A549 (cell line): ENCODE measurements around the gene SPTA1. TPM values are rescaled to one million over a fixed set of nuclear protein-coding genes. Genes with fewer than 3 reads are reported as not detected.

Source experiments
- ATAC-seq, 2 experiments: fragments of 200-7000 bp in 1 of 2; fragments of >200 bp in 1 of 2; cut with Nextera tagmentation in 1 of 2; cut with Tn5 transposase in 1 of 2; 3 replicates each; pipeline versions ENCODE4 v1.8.0 to v1.9.1; 2018 to 2020; ENCODE audit warnings: mild to moderate bottlenecking in 1 of 2, moderate library complexity in 1 of 2
- CTCF ChIA-PET: fragments of 300-600 bp; sonication (Branson Sonifier 250); formaldehyde crosslinking; extraction: SDS; loops from one replicate; lab custom pipeline; 2021; ENCODE audit warnings: antibody characterized with exemption, inconsistent platforms; lab: Yijun Ruan, JAX
- POLR2A ChIA-PET: fragments of 350-600 bp; formaldehyde crosslinking; extraction: SDS; loops from one replicate; lab custom pipeline; 2021; ENCODE audit warnings: antibody characterized with exemption, inconsistent platforms; lab: Yijun Ruan, JAX
- DNase-seq, 2 experiments: peaks; one replicate each; pipeline versions ENCODE4 v3.0.0 to v3.0.0-alpha.2; 2011 to 2016; ENCODE audit warnings: low read depth in 1 of 2, low spot score in 1 of 2
- FAIRE-seq: peaks from 2 replicates; lab custom pipeline; 2011; peaks lifted over from hg19 to GRCh38; lab: Jason Lieb, UNC
- H3K27ac ChIP-seq, 2 experiments: fragments of >200 bp; sonication (Bioruptor Twin); formaldehyde crosslinking; 3 replicates each; pipeline ENCODE4 v1.5.1; 2016 to 2017
- H3K4me1 ChIP-seq: fragments of >200 bp; sonication (Bioruptor Twin); formaldehyde crosslinking; 3 replicates; pipeline ENCODE4 v1.6.1; 2016
- H3K4me2 ChIP-seq: fragments of >200 bp; sonication (Bioruptor Twin); formaldehyde crosslinking; 3 replicates; pipeline ENCODE4 v1.6.1; 2016
- H3K4me3 ChIP-seq: fragments of >200 bp; sonication (Bioruptor Twin); formaldehyde crosslinking; 3 replicates; pipeline ENCODE4 v1.5.1; 2016
- H3K9me3 ChIP-seq: fragments of >200 bp; sonication (Bioruptor Twin); formaldehyde crosslinking; 3 replicates; pipeline ENCODE4 v1.6.1; 2016
- ATOH8 ChIP-seq: fragments of 250-450 bp; sonication (Bioruptor Pico); IDR thresholded peaks from 2 replicates; pipeline ENCODE4 v1.5.0; 2020; ENCODE audit warnings: low read depth, mild to moderate bottlenecking, moderate library complexity
- BHLHE40 ChIP-seq: IDR thresholded peaks from 2 replicates; pipeline ENCODE4 v1.6.1; 2012; ENCODE audit warnings: low read depth, low read length, inconsistent platforms
- CBX2 ChIP-seq: fragments of 200-600 bp; sonication (generic); IDR thresholded peaks from 2 replicates; pipeline ENCODE4 v1.6.1; 2016; ENCODE audit warnings: low read depth, mild to moderate bottlenecking, borderline replicate concordance
- CBX8 ChIP-seq: fragments of 200-600 bp; sonication (generic); IDR thresholded peaks from 2 replicates; pipeline ENCODE4 v1.6.1; 2016
- CHD2 ChIP-seq: fragments of 150-350 bp; IDR thresholded peaks from 2 replicates; pipeline ENCODE4 v1.6.1; 2014; ENCODE audit warnings: low read length; ENCODE audit not compliant: partially characterized antibody
- CHD4 ChIP-seq: fragments of 200-600 bp; sonication (generic); IDR thresholded peaks from 2 replicates; pipeline ENCODE4 v1.6.1; 2016; ENCODE audit warnings: antibody characterized with exemption, mild to moderate bottlenecking, borderline replicate concordance
- FOSL2 ChIP-seq, 2 experiments: fragments of 450-650 bp in 1 of 2; fragments of >200 bp in 1 of 2; sonication (Bioruptor Twin) in 1 of 2; formaldehyde crosslinking; IDR thresholded peaks; 2 replicates each; pipeline versions ENCODE4 v1.5.0 to v1.6.1; 2016 to 2020; ENCODE audit warnings: mild to moderate bottlenecking in 1 of 2, moderate library complexity in 1 of 2
- GATA3 ChIP-seq: IDR thresholded peaks from 2 replicates; pipeline ENCODE4 v1.6.1; 2012; ENCODE audit warnings: borderline replicate concordance
- HES2 ChIP-seq: fragments of >200 bp; sonication (Bioruptor Twin); formaldehyde crosslinking; IDR thresholded peaks from 2 replicates; pipeline ENCODE4 v1.6.1; 2016
- HEYL ChIP-seq: fragments of 250-450 bp; sonication (Bioruptor Pico); IDR thresholded peaks from 2 replicates; pipeline ENCODE4 v1.8.0; 2021; ENCODE audit warnings: mild to moderate bottlenecking, moderate library complexity
- HOXA7 ChIP-seq: fragments of 250-450 bp; sonication (Bioruptor Pico); IDR thresholded peaks from 2 replicates; pipeline ENCODE4 v1.5.0; 2020; ENCODE audit warnings: mild to moderate bottlenecking, moderate library complexity
- HOXB13 ChIP-seq: fragments of 250-450 bp; sonication (Bioruptor Pico); IDR thresholded peaks from 2 replicates; pipeline ENCODE4 v1.5.0; 2020; ENCODE audit warnings: low read depth, mild to moderate bottlenecking, moderate library complexity
- HOXB5 ChIP-seq: fragments of 250-450 bp; sonication (Bioruptor Pico); IDR thresholded peaks from 2 replicates; pipeline ENCODE4 v1.5.0; 2020; ENCODE audit warnings: mild to moderate bottlenecking, moderate library complexity
- KDM5A ChIP-seq: fragments of 200-600 bp; sonication (generic); IDR thresholded peaks from 2 replicates; pipeline ENCODE4 v1.6.1; 2016; ENCODE audit warnings: antibody characterized with exemption, mild to moderate bottlenecking
- MAFK ChIP-seq: fragments of 450-650 bp; IDR thresholded peaks from 2 replicates; pipeline ENCODE4 v1.6.1; 2014; ENCODE audit not compliant: partially characterized antibody
- NFE2L2 ChIP-seq: fragments of 150-350 bp; conservative IDR thresholded peaks from 2 replicates; pipeline ENCODE4 v1.6.1; 2014; ENCODE audit warnings: low read length
- POLR2A ChIP-seq: IDR thresholded peaks from 2 replicates; pipeline ENCODE4 v1.6.1; 2012; ENCODE audit warnings: mild to moderate bottlenecking, low read length
- SMC3 ChIP-seq: fragments of >200 bp; sonication (Bioruptor Twin); formaldehyde crosslinking; IDR thresholded peaks from 3 replicates; pipeline ENCODE4 v1.6.1; 2018; ENCODE audit warnings: inconsistent platforms
- TFCP2L1 ChIP-seq: fragments of 250-450 bp; sonication (Bioruptor Pico); IDR thresholded peaks from 2 replicates; pipeline ENCODE4 v1.5.0; 2021; ENCODE audit warnings: mild to moderate bottlenecking
- ZSCAN20 ChIP-seq: fragments of 250-450 bp; sonication (Bioruptor Pico); IDR thresholded peaks from 2 replicates; pipeline ENCODE4 v1.8.0; 2022; ENCODE audit warnings: mild to moderate bottlenecking, moderate library complexity
- WGBS: methylation state at CpG from one replicate; pipeline ENCODE4 v1.1.6; 2017; ENCODE audit errors: missing lambda C conversion rate; 5-methylcytosine and 5-hydroxymethylcytosine counted together
- polyA plus RNA-seq, 4 experiments: library from polyadenylated mRNA; depleted of rRNA in 3 of 4; stranded (reverse); fragments of >200 nt; fragmentation: RNase III in 1 of 4; extraction: RNeasy Plus Mini Kit Qiagen cat#74134 plus additional on column Dnase treatment in 1 of 4; gene quantifications; 2 replicates in 3 of 4; 3 replicates in 1 of 4; pipeline ENCODE4 v1.2.3, GENCODE V29; 2011 to 2017
- TF ChIP-seq, protein P1 (sequence below): fragments of 250-450 bp; sonication (Bioruptor Pico); IDR thresholded peaks from 2 replicates; pipeline ENCODE4 v1.5.0; 2021; ENCODE audit warnings: mild to moderate bottlenecking, moderate library complexity, borderline replicate concordance

The SPTA1 gene
- polyA plus RNA-seq, 2 of the 4 experiments (the other 2 are of a cell fraction), result 0.10 TPM; not detected in 1

DNA sequence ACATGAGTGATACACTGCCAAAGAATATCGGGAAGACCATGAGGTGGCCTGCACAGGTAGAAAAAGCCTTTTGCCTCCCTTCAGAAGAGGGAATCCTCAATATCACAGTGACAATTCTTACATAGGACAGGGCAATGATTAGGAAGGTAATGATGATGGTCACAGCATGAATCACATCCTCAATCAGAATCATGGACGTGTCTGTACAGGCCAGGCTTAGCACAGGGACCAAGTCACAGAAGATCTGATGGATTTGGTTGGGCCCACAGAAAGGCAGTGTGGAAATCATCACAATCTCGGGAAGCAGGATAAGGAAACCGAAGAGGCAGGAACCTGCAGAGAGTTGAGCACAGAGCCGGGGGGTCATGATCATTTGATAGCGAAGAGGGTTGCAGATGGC, 30.8 kb upstream of the SPTA1 start:
- FAIRE-seq (no peak), ATAC-seq (no peak), DNase-seq (no peak)
- Histone ChIP-seq H3K27ac (no peak overlapping the region), H3K9me3 (no peaks in the 10 kb centered on the region), H3K4me3 (no peak overlapping the region), H3K4me1 (no peaks in the 10 kb centered on the region), H3K4me2 (no peak overlapping the region)
- 5% methylated on average over 6 of the region's 6 CpGs for WGBS
- ChIA-PET CTCF (no interaction called here), POLR2A (no interaction called here)
- no peak for TF ChIP-seq HEYL (CRISPR knock-in tag)
- TF ChIP-seq TFCP2L1 (CRISPR knock-in tag), result no peak
- TF ChIP-seq BHLHE40, result no peak
- TF ChIP-seq, protein P1, sequence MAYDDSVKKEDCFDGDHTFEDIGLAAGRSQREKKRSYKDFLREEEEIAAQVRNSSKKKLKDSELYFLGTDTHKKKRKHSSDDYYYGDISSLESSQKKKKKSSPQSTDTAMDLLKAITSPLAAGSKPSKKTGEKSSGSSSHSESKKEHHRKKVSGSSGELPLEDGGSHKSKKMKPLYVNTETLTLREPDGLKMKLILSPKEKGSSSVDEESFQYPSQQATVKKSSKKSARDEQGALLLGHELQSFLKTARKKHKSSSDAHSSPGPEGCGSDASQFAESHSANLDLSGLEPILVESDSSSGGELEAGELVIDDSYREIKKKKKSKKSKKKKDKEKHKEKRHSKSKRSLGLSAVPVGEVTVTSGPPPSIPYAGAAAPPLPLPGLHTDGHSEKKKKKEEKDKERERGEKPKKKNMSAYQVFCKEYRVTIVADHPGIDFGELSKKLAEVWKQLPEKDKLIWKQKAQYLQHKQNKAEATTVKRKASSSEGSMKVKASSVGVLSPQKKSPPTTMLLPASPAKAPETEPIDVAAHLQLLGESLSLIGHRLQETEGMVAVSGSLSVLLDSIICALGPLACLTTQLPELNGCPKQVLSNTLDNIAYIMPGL (CRISPR knock-in tag), result no peak
- TF ChIP-seq HES2, result no peak
- no peak for TF ChIP-seq GATA3
- no peak for TF ChIP-seq POLR2A
- TF ChIP-seq HOXB5, result no peak

DNA sequence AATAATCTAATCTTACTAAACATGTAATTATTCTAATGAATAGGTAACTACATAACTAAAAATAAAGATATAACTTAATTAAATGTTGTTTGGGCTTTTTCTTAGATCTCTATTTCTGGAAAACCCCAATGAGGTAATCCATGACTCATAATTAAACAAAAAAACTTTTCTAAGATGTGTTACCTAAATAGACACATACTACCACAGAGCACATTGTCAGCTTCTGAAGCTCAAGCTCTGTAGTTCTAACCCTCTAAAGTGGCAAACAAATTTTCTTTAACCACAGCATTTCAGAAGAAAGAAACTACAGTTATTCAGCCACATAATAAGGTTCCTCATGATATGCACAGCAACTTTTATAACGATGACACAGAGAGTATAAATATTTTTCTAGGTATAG, 29.8 kb upstream of the SPTA1 start:
- CTCF ChIA-PET, result no interaction called here

DNA sequence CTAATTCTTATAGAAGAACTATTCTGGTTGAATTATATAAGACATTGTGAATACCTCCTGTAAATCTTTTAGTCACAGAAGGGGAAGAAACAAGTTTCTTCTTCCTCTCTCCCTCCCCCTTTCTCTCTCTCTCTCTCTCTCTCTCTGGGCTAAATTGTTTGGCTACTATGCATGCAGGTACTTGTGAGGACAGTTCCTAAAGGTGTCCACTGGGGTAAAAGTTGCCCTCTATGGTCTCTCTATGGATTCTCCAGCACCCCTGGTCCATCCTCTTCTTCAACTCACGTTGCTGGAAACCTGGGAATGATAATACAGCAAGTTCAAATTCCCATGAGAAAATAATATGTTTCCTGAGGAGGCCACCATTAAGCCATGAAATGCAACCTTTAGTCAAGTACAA, 28.2 kb upstream of the SPTA1 start:
- ATAC-seq (no peak), FAIRE-seq (no peak), DNase-seq (no peak)
- ChIA-PET CTCF (no interaction called here), POLR2A (no interaction called here)
- Histone ChIP-seq H3K4me1 (no peaks in the 10 kb centered on the region), H3K27ac (no peak overlapping the region), H3K4me3 (no peak overlapping the region), H3K4me2 (no peak overlapping the region), H3K9me3 (no peaks in the 10 kb centered on the region)
- WGBS, result 0% methylated on average over 1 of the region's 1 CpG
- no peak for TF ChIP-seq CHD4
- TF ChIP-seq NFE2L2, result no peak
- no peak for TF ChIP-seq HEYL (CRISPR knock-in tag)
- TF ChIP-seq CBX8, result no peak
- no peak for TF ChIP-seq ATOH8 (CRISPR knock-in tag)
- no peak for TF ChIP-seq HOXA7
- TF ChIP-seq ZSCAN20 (CRISPR knock-in tag), result no peak
- TF ChIP-seq KDM5A, result no peak
- TF ChIP-seq HOXB13 (CRISPR knock-in tag), result no peak
- no peak for TF ChIP-seq FOSL2 (IDR thresholded peaks at IDR 0.05)
- TF ChIP-seq FOSL2 (CRISPR knock-in tag; IDR thresholded peaks at IDR 0.05), result no peak
- no peak for TF ChIP-seq CBX2

More for the DNA sequence above, 29.8 kb upstream of the SPTA1 start:
- Histone ChIP-seq H3K27ac (no peak overlapping the region), H3K4me3 (no peak overlapping the region), H3K4me2 (no peak overlapping the region), H3K4me1 (no peaks in the 10 kb centered on the region), H3K9me3 (no peaks in the 10 kb centered on the region)
- ATAC-seq, result no peak
- FAIRE-seq, result no peak
- WGBS, result 0% methylated on average over 1 of the region's 1 CpG
- POLR2A ChIA-PET, result no interaction called here
- TF ChIP-seq SMC3 (no peak), MAFK (no peak), CHD2 (no peak)
- no peak for DNase-seq
